IPS DF 19.7 (cell line): ENCODE results near the gene EPS15.

Experiments
- DNase-seq: peaks from one replicate; pipeline ENCODE4 v3.0.0-alpha.2; 2013; ENCODE audit warnings: low read depth, low spot score

The EPS15 gene

GRCh38 chr1:51381964-51382363 lies 137.1 kb downstream of the EPS15 start:
- no peak for DNase-seq

DNA sequence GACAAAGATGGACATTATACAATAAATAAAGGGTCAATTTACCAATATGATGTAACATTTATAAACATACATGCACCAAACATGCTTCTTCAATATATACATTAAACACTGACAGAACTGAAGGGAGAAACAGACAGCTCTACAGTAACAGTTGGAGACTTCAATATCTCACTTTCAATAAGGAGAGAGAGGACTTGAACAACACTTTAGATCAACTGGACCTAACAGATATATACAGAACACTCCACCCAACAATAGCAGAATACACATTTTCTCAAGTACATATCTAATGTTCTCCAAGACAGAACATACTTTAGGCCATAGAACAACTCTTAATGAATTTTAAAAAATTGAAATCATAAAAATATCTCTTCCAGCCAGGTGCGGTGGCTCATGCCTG lies 138.1 kb downstream of the EPS15 start:
- DNase-seq: no peak

DNA sequence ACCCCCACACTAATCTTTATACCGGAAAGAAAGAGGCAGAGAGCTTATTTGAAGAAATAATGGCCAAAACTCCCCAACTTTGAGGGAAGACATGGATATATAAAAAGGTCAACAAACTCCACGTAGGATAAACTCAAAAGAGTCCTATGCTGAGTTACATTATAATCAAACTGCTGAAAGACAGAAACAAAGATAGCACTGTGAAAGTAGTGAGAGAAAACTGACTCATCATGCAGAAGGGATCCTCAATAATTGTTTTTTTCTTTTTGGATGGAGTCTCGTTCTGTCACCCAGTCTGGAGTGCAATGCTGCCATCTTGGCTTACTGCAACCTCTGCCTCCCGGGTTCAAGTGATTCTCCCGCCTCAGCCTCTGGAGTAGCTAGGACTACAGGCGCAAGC lies 140.2 kb downstream of the EPS15 start:
- DNase-seq: no peak

- no peak for DNase-seq
These were observed 145.2 kb downstream of the EPS15 start for GRCh38 chr1:51373898-51374297.

DNA sequence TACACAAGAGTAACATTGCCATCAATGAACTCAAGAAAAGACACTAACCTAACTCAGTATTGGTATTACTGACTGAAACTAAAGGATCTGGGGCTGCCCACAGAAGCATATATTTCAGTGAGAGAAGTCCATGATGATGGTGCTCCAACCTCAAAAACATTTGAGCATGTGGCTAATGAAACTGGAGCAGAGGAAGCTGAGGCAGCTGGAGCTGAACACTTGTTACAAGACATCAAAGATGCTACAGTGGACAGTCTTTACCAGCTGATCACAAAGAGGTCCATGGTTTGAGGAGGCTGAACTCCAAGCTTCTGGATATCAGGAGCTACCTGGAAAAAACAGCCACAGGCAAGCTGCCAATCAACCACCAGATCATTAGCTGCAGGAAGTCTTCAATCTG lies 146.5 kb downstream of the EPS15 start:
- no peak for DNase-seq

- DNase-seq: no peak
These were observed 149.9 kb downstream of the EPS15 start for GRCh38 chr1:51369171-51369570.

- no peak for DNase-seq
These were observed 153.3 kb downstream of the EPS15 start for GRCh38 chr1:51365774-51366173.

GRCh38 chr1:51359879-51360278 lies 159.2 kb downstream of the EPS15 start:
- DNase-seq: no peak

- no peak for DNase-seq
These were observed 163.7 kb downstream of the EPS15 start for GRCh38 chr1:51355382-51355781.

DNA sequence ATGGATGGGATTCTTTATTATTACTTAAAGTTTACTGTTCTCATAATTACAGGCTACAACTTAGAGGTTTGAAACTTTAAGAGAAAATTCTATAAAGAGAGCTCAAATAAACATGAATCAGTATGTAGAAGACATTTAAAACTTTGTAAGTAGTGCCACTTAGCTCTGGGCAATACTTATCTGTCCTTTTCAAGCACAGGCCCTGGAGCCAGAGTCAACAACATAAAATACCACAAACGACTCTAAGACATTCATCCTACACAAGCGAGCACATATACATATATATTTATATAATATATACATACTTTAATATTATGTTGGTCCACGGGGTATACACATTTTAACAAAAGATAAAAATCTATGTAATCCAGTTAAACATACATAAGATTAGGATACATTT lies 164.7 kb downstream of the EPS15 start:
- DNase-seq: no peak

GRCh38 chr1:51351907-51352306 lies 167.2 kb downstream of the EPS15 start:
- no peak for DNase-seq

DNA sequence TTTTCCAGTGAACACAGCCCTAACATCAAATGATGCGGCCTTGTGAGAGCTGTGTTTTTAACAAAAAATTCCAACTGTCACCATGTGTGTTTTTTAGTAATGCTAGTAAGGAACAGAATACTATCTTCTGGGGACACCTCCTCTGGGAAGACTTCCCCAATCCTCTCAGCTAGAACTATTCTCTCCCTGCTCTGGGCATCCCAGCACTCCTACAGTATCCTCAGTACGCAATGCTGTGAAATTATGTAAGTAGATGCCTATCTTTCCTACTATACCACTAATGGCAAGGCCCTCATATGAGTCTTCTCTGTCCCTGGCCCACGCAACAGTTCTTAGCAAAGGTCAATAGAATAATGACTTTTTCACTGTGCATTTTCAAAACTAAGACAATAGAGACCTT lies 169.2 kb downstream of the EPS15 start:
- no peak for DNase-seq

DNA sequence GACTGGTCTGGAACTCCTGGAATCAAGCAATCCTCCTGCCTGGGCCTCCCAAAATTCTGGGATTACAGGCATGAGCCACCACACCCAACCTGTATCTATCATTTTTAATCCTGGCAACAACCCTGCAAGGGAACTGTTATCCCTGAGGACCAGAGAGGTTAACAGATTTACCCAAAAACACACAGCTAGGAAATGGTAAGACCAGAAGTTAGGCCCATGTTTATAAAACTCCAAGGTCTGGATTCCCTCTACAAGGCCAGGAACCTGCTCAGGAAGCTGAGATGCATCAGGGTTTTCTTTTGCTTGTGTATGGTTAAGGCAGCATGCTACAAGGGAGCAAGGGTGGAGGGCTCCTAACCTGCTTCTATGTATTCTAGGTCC lies 170.9 kb downstream of the EPS15 start:
- DNase-seq: no peak

DNA sequence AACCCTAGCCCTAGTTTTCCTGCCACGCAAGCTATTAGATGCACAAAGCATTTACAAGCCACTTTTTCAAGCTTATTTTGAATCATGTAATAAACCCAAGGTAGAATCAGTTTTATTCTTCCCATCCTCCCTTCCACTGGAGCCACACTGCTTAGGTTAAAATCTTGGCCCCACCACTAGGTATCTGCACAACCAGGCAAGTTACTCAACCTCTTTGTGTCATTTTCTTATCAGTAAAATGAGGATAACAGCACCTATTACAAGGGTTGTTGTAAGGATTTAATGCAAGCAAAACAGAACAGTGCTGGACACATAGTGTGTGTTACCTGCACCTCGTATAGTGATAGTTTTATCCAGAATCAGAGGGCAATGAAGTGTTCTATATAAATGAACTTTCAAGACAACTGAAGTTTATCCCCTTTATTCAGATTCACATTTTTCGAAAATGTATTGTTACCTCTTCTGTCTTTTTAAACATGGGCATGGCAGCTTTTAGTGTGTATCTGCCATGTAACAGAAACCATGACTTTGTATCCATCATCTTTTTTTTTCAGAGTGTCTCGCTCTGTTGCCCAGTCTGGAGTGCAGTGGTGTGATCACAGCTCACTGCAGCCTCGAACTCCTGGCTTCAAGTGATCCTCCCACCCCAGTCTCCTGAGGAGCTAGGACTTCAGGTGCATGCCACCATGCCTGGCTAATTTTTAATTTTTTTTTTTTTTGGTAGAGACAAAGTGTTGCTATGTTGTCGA lies 171.5 kb downstream of the EPS15 start:
- no peak for DNase-seq

- no peak for DNase-seq
These were observed 172.8 kb downstream of the EPS15 start for GRCh38 chr1:51346086-51346942.

- no peak for DNase-seq
These were observed 173.8 kb downstream of the EPS15 start for GRCh38 chr1:51345300-51345687.

DNA sequence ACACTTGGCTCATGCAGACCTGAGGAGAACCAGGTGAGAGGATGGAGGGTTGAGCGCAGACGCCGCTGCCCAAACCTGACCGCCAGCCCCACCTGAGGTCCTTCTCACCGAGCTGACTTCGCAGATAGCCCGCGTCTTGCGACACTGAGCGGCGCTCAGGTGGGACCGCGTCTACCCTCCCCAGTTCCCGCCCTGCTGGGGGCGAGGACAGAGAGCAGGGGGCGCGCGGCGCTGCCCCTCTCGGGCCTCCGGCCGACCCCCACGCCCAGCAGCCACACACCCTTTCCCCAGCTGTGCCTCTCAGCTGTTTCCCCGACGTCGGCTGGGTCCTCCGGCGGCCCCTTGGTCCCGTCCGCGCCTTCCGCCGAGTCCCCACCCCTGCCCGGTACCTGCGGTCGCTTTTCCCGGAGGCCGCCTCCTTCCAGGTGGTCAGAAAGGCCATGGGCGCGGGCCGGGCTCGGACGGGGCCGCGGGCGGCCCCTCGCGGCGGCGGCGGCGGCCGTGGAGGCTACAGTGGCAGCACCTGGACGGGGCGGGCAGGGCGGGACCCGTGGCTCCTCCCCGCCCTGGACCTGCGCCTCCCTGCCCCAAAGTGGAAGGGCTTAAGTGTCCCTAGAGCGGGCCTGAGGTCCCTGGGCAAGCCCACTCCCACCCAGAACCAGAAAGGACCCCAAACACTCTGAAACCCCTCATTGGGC lies 174.3 kb downstream of the EPS15 start:
- no peak for DNase-seq

DNA sequence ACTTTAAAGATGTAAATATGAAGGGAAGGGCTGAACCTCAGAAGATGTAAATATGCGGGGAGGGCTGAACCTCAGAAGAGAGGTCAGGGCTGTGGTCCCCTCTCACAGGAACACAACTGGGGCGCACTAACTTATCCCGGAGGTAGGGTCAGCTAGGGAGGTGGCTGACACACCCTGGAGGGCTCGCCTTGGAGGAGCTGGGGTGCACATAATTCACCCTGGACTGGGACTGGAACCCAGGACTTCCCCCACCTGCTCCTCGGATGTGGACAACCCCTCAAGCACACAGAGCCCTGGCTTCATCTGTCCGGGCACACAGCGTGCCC lies 174.8 kb downstream of the EPS15 start:
- DNase-seq: no peak

DNA sequence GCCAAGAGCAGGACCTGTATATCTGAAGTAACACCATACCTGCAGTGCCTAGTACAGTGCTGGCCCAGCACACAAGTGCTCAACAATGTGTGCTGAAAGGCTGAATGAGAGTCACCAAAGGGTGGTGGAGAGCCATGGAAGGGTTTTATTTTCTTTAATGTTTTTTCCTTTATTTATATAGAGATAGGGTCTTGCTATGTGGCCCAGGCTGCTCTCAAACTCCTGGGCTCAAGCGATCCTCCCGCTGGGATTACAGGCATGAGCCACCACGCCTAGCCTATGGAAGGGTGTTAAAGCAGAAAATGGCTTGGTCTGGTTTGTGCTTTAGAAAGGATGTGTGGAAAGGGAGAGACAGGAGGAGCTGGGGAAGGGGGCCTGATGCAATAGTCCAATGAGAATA lies 175.4 kb downstream of the EPS15 start:
- DNase-seq: no peak

DNA sequence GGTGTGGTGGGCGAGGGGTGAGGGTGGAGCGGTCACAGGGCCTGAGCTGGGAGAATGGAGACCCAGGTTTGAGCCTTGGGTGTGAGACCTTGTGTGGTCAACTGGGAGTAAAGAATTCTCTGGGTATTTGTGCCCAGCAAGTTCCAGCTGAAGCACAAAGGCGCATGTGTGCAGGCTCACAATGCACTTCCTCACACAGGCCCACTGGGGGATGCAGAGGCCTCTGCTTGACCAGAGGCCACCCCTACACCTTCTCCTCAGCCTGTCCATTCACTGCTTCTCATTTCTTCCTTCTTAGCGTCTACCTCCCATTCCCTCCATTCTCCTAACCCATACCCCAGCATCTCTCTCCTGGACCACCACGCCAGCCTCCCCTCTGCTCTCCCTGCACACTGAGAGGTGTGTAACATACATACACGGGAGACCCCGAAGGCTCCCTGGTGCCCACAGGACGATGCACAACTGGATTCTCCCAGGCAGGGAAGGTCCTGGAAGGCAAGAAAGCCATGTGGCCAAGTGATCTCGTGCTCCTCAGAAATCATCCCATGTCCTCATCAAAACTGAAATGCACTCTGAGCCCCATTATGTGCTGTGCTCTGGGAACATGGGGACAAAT lies 176.4 kb downstream of the EPS15 start:
- DNase-seq: no peak

DNA sequence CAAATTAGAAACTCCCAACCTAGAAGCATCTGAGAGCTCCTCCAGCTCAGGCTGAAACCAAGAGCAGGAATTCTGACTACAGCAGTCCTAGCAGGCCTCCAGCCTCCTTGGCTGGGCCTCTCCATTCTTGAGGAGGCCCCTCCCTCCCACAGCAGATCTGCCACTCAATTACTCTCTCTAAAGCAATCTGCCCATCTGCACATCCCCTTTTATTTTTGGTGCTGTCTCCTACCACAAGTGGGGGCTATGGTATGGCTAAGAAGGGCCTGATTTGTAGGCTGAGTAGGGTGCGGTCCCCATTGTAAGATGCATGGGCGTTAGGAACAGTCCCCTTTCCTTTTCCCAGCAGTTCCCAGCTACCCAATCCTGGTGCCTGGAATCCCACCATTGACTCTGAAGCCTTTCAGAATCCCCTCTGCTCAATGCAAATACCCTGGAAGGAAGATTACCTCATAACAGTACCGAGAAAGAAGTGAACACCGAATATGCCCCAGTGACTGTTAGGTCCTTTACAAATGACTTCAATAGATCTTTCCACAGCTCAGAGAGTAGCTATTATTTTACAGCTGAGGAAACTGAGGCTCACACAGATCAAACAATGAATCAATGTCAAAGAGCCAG lies 177.1 kb downstream of the EPS15 start:
- no peak for DNase-seq

DNA sequence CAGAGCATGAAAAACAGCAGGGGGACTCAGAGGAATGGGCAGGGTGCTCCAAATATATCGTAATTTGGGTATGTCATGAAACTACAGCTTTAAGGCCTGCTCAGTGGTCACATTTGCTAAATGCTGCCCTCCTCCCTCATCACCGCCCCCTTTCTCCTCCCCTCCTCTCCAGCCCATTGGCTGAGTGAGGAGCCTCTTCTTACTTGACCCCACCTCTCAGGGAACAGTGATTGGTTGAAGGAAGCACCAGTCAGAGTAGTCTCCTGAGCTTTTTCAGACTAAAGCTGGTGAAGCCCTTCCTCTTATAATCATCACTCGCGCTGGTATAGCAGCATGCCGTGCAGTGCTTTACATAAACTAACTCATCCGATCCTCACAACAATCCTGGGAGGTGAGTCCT lies 178.7 kb downstream of the EPS15 start:
- no peak for DNase-seq
